SH-SY5Y (cell line): ENCODE data around the gene TRIM67.

Source experiments
- GATA2 ChIP-seq: IDR thresholded peaks from 2 replicates; pipeline ENCODE4 v1.6.1; 2011; ENCODE audit warnings: mild to moderate bottlenecking, low read depth, low read length
- GATA3 ChIP-seq: IDR thresholded peaks from 2 replicates; pipeline ENCODE4 v1.6.1; 2011; ENCODE audit warnings: low read depth, mild to moderate bottlenecking, low read length, moderate library complexity

TRIM67 gene

DNA sequence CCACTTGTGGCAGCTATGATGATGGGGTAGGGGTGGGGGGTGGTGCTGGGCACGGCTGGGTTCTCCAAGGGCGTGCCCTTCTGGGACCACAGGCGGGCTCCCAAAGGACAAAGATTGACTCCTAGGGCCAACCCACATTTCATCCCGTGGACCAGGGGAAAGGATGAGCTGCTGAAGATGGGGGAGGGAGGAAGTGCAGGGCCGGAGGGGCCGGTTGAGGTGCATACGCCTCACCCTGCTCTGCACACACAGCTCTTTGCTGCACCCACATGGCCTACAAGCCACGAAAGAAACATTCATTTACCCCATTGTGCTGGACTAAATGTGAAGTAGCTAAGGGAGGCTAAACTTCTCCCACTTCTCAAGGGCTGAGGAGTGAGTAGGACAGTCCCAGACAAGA, 45.0 kb downstream of the TRIM67 start:
- TF ChIP-seq GATA2 (no peak), GATA3 (no peak)

DNA sequence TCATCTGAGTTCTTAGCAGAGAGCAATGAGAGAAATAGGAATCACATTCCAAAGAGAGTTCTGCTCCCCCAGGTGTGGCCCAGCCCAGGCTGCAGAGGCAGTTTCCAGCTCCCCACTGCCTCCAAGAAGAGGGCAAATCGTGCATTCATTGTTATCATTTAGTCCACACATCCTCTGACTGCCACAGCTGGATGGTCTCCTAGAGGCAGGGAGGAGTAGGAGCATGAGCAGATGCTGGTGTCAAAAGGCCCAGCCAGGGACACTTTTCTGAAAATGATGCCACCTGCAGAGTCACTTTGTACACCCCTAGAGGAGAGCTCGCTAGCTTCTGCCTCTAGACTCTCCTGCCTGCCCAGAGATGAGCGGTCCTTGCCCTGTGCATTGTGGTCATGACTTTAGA, 45.6 kb downstream of the TRIM67 start:
- no peak for TF ChIP-seq GATA2
- TF ChIP-seq GATA3, result no peak

DNA sequence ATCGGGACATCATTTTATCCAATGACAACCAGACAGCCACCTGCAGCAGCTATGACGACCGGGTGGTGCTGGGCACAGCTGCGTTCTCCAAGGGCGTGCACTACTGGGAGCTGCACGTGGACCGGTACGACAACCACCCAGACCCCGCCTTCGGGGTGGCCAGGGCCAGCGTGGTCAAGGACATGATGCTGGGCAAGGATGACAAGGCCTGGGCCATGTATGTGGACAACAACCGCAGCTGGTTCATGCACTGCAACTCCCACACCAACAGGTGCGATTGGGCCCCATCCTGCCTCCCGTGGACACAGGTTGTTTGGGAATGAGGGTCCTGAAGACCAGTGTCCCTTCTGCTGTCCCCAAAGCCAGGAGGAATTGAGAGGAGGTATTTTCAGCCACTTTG, 47.1 kb downstream of the TRIM67 start:
- TF ChIP-seq GATA2 (no peak), GATA3 (no peak)

DNA sequence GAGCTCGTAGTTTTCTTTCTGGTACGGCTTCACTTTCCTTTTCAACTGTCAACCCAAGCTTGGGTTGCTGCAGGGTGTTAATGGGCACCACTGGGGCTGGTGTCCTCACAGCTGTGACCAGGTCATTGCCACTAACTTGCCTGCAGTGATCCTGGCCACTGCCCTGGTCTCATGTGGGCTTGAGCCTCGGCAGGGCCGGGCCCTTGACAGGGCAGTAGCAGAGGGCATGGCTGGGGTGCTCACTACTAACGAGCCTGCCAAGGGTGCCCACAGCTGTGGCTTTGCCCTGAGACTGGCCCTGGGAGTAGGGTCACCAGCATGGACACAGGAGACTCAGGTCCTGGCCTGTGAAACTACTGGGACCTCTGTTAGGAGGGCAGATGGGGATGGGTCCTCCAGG, 47.7 kb downstream of the TRIM67 start:
- TF ChIP-seq GATA3 (no peak), GATA2 (no peak)

DNA sequence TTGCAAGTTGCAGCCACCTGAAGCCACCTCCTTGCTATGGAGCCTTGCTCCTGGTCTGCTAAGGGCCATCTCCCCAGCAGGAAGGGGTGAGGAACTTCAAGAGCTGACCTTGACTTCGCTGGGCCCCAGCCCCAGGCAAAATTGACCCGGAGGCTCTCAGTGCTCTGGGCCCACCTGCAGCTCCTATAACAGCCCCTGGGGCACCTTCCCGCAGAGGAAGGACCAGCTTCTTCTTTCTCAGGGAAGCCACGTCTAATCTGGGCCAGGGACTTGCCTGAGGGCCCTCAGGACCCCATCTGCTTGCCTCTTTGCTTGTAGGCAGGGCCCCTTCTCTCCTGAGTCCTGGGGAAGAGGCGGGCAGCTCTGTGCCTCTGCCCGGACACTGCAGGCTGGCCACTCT, 48.3 kb downstream of the TRIM67 start:
- no peak for TF ChIP-seq GATA3
- no peak for TF ChIP-seq GATA2

DNA sequence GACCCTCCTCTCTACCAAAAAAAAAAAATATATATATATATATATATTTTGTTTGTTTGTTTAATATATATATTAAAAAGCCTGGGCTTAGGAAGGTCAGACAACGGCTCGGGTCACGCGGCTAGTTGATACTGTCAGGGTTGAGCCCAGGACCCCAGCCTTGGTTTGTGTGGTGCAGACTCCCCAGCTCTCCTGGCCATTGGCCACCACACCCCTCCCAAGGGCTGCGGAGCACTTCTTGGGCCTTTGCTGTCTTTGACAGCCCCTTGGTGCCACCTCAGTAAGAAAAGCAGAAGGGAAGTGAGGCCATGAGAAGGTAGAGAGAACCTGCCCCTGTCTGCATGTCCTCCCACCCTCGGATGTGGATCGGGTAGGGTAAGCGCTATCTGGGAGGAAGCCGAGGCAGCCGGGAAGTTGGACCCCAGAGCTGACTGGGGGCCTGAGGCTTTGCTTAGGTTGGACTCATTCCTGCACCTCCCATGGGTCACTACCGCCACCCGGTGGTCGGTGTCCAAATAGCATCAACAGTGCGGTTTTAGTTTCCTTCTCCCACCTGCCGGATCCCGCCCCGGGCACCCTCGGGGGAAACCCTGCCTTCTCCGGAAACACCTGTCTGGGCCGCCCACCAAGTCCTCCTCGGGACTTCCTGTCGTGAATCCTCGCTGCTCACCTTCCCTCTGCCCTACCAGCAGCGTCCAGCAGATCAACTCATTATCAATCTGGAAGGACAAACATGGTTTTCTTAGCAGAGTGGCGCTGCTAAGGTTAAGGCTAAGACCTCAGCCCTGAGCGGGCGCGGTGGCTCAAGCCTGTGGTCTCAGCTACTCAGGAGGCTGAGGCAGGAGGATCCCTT, 49.4 kb downstream of the TRIM67 start:
- TF ChIP-seq GATA2 (no peak), GATA3 (no peak)

DNA sequence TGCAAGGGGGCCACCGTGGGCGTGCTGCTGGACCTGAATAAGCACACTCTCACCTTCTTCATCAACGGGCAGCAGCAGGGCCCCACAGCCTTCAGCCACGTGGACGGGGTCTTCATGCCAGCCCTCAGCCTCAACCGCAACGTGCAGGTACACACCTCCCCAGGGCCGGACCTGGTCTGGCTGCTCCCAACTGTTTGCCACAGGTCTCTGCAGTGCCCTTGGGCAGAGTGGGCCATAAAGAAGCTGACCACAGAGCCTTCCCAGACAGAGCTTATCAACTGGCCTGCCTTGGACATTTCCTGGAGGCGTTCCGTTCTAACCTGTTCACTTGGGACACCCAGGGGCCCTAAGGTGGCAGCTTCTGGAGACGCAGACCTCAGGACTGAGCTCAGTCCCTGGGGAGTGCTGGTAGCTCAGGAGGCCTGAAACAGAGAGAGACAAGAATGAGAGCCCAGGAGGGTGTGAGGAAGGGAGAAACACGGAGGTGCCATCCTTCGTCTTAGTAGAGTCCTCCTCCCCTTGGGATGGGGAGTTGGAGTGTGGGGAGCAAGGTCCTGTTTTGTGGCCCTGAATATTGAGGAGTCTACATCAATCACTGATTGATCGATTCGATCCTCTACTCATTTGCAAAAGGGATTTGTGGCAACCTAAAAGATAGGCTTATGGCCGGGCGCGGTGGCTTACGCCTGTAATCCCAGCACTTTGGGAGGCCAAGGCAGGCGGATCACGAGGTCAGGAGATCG, 52.1 kb downstream of the TRIM67 start:
- no peak for TF ChIP-seq GATA2
- TF ChIP-seq GATA3, result no peak

DNA sequence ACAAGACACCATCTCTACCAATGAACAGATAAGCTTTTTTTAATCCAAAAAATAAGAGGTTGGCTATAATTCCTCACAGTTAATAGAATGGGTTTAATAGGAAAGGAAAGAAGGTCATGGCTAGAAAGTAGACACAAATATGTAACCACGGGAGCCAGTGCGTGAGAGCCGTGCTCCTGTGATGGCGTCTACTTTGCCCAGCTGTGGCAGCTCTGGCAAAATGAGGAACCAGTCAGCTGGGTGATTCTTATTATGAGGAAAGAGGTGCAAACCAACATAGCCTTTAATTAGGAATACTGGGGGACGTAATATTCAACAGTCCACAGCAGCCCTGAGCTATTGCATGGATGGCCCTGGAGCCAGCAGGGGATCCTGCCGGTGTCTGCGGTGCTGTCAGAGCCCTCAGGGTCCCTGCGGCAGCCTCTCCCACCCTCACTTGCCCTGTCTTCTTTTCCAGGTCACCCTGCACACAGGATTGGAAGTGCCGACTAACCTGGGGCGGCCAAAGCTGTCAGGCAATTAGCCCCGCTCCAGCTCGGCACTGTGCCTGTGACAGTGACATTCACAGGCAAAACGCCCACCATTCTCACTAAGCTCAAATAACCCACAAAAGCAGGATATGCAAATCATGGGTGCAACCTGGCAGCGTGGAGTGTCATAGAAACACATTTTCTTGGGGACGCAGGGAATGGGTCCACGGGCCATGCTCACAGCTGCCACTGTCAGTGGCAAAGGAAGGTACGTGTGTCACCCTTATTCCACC, 53.2 kb downstream of the TRIM67 start:
- TF ChIP-seq GATA2 (no peak), GATA3 (no peak)

DNA sequence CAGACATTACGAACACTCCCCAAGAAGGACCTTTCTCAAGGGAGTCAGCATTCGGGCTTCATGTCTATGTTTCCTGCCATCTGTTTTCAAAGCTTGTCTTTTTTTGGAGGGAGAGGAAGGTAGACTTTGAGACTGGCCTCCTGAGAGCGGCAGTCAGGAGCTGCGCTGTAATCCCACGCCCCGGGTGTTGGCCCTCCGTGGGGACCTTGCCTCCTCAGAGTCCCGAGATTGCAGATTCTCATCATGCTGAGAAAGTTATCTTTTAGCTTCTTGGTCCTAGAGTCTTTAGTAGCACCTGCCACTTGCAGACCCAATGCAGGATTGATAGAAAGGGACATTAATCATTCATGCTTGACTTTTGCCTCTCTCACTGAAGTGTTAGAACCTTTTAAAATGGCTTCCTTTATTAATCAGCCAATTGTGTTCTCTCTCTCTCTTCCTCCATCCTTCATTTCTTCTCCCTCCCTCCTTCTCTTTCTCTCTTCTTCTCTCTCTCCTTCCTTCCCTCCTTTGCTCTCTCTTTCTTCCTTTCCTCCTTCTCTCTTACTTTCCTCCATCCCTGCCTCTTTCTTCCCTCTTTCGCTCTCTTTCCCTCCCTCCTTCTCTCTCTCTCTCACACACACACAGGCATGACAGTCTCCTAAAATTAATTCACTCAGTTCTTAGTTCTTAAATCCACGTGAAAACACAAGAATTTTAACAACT, 54.0 kb downstream of the TRIM67 start:
- TF ChIP-seq GATA3 (no peak), GATA2 (no peak)

DNA sequence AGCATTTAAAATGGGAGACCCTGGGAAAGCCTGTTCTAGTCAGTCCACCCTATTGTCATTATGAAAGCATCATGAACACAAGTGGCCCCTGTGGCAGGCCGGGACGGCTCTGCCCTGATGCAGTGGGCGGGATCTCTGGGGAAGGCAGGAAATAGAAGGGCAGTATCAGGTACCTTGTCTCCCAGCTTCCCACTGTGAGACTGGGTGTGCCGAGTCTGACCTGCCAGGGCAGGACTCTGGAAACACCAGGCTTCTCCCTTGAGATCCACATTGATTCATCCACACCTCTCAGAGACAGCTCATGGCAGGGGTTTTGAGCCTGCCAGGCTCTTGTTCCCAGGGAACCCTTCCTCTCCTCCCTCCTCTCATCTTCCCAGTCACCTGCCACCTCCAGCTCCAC, 54.6 kb downstream of the TRIM67 start:
- TF ChIP-seq GATA2 (no peak), GATA3 (no peak)

DNA sequence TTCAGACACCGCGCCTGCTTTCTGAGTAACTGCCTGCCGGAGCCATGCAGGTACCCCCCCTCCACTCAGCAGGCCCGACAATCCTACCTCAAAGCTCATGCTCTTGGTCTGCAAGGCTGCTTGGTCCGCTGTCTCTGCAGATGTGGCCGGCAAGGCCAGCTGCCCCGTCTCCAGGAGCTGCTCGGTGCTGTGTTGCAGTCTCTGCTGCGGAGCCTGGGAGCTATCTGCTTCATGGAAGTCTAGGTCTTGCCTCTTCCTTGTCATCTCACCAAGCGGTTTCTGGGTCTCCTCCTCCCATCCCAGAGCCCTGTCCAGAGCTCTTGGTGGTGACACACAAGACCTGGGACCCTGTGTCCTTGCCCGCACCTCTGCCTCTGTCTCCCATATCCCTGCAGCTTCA, 55.2 kb downstream of the TRIM67 start:
- TF ChIP-seq GATA2 (no peak), GATA3 (no peak)

DNA sequence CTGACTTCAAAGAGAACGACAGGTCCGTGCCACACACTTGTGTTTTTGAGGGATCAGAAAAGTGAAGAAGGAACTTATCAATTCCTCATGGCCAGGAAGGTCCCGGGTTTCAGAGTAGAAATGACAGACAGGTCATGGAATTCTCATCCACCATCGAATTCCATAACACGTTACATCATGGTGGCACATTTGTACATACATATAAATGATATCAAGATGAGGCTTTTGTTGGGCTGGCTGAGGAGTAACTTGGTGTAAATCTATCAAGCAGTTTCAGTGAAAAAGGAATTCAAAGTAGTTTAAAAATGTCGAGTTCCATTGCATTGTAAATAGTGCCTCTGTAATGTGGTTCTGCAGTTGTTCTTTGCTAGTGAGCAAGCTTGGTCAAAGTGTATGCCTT, 56.2 kb downstream of the TRIM67 start:
- TF ChIP-seq GATA3 (no peak), GATA2 (no peak)

DNA sequence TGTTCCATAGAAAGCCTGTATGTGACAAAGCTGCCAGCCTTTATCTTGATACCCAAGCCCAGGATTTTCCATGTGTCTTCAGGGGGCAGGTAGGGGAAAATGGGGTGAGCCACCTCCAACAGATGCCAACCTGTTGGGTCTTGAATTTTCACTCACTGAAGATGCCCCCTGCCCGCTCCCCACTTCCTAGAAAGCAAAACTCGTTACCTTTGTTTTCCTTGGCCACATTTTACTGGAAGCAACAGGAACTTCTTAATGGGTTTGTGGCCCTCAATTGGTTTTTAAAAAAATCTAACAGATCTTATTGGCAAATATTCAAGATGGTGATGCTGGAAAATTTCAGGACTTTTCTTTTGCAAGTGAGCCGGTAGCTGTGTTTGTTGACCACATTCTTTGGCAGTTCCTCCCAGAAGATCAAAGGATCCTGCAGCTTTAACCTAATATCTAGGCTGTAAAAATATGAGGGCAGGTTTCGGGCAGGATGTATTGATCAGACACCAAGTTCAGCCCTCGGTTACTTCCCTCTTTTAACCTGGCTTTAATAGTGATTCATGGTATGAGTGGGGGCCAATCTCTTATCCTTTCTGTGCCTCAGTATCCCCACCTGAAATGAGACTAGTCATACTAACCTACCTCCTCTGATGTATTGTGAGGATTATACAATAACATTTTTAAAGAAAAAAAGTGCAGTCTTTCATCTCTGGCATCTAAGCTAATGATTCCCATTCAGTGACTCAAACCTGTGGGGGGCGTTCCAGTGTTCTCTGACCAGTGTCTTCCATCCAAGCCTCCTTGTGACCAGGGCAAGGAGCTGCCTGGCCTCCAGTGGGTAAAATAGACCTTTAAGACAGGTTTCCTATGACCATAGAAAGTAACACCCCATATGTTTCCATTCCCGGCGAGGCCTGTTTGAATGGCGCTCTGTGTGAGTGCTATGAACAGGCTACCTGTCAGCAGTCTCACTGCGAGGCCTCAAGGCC, 57.9 kb downstream of the TRIM67 start:
- no peak for TF ChIP-seq GATA2
- no peak for TF ChIP-seq GATA3
